OCI-M2 (cell line): ENCODE data around the gene DEDD2.

Experiments used
- DNase-seq: peaks from one replicate; lab custom pipeline; 2025; ENCODE audit not compliant: unreplicated experiment; lab: John Stamatoyannopoulos, UW

The DEDD2 gene

DNA sequence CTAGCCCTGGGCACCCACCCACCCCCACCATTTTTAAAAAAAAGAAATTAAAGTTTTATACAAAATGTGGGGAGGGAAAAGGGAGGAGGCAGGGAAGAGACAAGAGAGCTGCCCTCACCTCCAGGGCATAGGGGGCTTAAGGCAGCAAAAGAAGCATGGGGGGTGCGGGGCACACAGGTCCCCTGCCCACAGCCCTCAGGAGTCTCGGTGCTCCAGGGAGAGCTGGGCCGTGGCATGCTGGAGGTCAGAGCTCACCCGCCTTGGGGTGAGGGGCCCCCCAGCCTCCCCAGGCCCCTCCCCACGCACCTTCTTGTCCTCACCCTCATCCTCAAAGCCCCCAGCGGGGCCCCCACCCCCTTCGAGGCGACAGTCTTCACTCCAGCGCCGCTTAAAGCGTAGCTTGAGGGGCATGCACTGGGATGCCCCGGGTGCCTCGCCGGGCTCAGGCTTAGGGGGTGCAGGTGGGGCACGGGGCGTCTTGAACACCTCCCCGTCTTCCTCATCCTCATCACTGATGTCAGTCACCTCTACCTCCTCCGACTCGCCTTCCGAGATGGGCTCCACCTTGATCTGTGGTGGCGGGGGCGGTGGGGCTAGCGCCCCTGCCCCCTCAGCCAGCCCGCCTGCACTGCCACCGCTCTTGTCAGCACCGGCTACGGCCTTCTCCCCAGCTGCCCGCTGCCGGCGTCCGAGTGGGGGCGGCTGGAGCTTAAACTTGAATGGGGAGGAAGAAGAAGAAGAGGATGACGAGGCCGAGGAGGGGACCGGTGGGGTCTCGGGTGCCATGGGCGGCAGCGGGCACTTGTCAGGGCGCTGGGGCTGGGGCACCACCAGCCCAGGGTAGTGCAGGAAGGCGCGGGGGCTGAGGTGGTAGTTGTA is 31.0 kb upstream of the DEDD2 start:
- no peak for DNase-seq

DNA sequence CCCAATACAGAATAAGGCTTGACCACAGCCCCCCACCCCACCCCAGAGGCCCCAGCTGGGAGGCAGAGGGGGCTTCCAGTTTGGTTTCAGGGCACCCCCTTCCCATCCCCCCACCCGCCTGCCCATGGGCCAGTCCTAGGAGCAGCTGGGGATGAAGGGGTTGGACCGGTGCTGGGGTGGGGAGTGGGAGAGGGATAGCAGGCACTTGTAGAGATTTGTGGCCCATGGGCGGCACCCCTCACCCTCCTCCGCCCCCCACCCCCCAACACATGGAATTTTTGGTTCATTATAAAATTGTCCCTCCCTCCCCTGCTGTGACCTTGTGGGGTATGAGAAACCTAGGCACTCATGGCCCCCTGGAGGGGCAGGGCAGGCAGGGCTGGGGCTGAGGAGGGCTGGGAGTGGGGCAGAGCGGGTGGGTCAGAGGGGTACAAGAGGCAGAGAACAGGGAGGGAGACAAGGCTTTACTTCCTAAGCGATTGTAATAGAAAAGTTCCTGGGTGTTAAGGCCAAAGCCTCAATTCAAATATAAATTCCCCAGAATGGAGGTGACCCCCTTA is 30.2 kb upstream of the DEDD2 start:
- DNase-seq, result no peak

DNA sequence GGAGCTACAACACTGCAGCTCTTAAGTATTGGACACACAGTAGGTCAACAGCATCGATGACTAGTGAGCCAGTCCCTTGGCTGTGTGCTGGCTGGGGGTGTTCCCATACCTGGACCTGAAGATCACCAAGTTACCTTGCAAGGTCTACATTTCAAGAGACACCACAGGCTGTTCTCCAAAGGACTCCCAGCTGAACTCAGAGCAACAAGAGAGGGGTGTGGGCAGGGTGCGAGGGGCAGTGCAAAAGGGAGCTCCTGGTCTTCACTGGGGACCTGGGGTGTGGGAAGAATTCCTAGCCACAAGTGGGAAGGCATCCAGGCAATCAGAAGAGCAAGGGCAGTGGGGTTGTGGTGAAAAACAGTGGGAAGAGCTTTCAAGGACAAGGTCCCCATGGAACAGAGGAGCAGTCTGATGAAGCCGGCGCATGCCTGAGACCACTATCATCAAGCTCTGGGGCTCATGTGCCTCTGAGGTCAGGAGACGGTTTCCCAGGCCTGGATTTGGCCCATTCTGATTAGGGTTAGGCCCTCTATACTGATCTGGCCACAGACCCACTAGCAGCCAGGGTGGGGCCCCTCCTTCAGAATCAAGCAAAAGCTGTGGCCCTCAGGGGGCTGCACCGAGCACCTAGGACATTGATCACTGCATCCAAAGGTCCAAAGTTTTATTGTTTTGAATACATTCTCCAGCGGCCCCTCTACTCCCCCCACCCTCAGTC is 29.6 kb upstream of the DEDD2 start:
- no peak for DNase-seq

DNA sequence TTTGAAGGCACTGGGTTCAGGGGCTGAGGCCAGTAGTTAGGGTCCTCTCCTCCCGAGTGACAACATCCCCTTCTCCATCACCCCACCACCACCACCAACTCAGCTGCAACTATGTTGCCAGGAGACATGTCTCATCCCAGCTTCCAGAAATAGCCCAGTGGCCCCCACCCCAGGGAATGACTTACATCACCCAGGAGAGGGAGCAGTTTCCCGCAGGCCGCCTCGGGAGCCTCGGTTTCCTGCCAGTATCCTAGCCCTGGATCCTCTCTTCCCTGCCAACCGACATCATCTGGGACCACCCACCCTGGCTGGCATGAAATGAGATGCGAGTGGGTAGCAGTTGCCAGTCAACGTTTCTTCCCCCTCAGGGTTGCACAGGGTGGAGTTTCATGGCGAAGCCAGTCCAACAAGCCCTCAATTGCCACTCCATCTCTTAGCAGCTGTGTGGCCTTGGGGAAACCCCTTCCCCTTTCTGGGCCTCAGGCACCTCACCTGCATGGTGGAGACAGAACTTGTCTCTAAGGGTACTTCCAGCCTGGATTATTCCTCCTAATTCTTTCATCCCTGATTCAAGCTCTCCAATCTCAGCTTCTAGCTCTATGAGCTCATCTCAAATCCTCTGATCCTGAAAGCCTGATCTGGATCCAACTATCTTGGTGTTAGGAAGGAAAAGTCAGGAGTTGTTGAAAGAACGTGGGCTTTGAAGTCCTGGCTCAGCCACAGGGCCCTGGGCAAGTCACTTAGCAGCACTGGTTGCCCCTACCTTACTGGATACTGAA is 28.9 kb upstream of the DEDD2 start:
- DNase-seq, result no peak

DNA sequence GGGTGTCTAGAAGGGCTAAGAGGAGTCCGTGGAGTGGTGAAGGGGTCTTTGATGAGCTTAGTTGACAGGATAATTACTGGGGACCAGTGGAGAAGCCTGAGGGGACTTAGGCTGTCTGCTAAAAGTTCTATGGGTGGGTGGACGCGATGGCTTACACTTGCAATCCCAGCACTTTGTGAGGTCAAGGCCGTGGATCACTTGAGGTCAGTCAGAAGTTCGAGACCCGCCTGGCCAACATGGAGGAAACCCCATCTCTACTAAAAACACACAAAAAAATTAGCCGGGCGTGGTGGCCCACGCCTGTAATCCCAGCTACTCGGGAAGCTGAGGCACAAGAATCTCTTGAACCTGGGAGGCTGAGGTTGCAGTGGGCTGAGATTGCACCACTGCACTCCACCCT is 27.8 kb upstream of the DEDD2 start:
- no peak for DNase-seq

DNA sequence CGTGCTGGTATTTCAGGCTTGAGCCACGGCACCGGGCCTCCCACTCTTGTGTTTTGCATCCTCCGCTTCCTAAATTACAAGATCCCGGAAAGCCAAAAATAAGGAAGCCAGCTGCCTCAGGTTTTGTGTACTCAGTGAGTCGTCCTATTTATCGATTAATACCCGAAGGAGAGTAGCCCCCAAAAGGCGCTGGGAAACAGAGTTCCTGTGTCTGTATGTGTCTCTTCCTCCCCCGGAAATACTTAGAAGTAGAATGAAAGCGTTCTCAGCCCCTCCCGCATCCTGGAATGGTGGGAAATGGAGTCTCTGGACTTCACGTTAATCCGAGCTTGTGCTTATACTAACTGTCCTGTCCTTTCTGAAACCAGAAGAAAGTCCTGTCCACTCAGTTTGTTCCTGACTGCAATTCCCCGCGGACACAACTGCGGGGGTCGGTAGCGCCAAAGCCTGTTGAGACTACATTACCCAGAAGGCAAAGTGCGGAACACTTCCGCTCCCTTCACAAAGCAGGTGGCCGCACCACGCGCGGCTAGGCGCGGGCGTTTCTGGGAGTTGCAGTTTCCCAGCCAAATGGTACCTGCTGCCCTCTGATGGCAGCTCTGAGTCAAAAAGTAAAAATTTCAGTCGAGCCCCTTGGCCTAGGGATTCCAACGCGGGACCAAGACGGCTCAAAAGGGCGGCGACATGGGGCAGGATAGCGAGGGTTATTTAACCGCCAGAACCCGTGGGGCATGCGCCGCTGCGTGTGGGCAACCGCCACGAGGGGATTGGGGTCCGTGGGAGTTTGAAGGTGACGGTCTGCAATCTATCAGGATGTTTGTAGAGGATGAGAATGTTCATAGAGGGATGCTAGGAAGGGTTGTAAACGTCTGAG is 27.1 kb upstream of the DEDD2 start:
- DNase-seq, result peak; percentile 92

DNA sequence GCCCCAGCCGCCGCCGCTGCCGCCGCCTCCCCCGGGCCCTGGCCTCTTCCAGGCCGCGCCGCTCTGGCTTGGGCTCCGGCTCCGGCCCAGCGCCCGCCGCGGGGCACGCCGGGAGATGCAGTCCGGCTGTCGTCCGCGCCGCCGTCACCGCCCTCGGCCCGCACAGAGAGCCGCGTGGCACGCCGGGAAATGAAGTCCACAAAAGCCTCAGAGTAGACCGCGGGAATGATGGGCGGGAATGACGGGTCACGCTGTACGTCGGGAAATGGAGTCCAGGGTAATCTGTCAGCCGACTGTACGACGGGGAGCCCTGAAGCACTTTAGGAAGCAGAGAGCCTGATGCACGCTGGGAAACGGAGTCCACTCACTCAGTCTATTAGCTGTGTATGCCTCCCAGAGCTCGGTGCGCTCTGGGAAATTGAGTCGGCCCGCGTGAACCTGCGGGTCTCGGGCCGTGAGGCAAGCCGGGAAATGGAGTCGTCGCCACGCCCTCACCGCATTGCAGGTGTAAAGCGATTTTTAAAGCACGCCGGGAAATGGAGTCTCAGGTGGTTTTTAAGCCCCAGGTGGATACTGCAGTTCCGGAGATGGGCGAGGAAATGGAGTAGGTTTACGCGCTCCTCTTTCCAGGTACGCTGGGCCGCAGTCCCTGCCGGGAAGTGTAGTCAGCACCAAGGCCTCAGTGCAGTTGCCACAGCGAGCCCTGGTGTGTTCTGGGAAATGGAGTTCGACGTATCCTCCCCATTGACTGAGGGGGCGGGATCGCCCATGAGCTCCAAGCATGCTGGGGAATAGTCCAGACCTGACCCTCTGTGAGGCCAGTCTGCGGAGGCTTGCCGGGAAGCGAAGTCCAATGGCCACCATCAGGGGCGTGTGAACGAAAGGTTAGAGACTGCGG is 25.3 kb upstream of the DEDD2 start, which contains the start of gene GSK3A:
GSK3A (minus strand) TSS at position 91 of the 898 bp plus-strand sequence. CDS start 137 bp downstream, outside the sequence.
- DNase-seq, result peak; percentile 94

DNA sequence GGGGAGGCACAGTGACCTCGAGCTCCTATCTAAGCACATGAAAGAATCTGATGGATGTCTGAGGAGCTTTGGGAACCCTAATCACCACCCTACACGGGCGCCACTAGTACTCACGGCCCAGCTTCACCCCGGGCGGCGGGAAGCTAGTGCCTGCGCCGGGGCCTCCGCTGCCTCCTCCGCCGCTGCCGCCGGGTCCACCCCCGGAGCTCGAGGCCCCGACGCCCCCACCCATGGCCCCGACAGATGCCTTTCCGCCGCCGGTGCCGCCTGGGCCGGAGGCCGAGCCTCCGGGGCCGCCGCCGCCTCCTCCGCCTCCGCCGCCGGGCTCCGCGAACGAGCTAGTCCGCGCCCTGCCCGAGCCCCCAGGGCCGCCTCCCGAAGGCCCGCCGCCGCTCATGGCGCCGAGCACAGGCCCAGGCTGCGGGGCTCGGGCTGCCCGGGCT is 24.6 kb upstream of the DEDD2 start:
- no peak for DNase-seq

DNA sequence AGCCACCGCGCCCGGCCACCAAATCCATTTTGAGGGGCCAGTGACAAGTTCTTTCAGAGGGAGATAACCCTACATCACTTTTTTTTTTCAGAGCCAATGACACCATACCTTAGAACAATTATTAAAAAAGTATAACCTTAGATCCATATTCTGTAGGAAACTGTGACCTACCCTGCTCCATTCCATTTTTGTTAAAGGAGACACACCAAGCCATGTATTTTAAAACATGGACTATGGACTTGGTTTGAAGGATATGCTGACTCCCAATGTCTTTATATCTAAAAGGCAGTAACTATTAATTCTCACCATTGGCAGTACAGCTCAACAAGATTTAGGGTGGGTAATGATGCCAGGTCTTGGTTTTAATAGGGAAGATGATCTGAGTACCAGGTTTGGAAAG is 23.8 kb upstream of the DEDD2 start:
- DNase-seq, result no peak

DNA sequence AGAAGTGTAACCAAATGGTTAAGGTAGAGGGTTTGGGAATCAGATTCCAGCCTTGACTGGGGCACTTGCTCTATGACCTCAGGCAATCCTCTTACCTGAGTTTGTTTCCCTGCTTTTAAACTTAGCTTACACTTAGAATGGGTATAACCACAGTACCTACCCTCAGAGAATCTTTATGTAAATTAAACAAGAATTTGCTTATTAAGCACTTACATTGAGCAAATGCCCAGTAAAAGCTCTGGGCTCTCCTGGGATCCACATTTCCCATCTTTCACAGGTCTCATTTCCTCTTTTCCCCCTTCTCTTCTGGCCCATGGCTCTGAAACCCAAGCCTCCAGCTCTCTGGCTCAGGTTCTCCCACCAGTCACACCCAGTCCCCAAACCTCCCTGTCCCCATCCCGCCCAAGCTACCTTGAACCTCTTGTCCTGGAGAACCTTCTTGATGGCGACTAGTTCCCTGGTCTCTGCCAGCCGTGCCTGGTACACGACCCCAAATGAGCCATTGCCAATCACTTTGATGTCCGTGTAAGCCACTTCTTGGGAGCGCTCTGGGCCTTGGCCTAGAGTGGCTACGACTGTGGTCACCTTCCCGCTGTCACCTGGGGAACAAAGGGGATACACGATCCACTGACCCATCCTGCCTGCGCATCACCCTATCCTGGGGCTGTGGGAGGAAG is 22.2 kb upstream of the DEDD2 start:
- DNase-seq, result no peak

DNA sequence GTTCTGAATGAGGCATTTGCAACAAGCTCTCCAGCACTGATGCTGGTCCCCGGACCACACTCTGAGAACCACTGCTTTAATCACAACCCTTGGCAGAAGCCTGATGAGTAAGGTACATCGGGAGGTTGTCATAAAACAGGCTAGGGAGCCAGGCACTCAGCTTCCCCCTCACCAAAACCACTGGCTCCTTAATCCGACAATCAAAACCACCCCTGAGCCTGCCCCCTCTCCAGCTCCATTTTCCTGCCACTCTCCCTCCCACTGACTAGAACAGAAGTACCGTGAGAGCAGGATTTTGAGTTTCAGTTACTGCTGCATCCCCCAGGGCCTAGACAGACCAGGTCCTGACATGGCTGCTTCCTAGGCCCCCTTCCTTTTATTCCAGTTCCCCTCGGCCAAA is 17.7 kb upstream of the DEDD2 start:
- no peak for DNase-seq

DNA sequence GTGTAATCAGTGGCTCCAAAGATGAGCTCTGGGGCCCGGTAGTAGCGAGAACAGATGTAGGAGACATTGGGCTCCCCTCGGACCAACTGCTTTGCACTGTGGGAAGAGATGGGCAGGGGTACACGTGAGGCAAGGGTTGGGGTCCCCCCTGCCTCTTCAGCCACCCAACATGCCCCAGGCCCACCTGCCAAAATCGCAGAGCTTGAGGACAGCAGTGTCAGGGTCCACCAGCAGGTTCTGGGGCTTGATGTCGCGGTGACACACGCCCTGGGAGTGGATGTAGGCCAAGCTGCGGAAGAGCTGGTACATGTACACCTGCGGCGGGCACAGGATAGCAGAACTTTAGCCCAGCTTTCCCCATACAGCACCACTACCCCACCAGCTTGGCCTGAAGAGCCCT is 16.9 kb upstream of the DEDD2 start:
- no peak for DNase-seq

DNA sequence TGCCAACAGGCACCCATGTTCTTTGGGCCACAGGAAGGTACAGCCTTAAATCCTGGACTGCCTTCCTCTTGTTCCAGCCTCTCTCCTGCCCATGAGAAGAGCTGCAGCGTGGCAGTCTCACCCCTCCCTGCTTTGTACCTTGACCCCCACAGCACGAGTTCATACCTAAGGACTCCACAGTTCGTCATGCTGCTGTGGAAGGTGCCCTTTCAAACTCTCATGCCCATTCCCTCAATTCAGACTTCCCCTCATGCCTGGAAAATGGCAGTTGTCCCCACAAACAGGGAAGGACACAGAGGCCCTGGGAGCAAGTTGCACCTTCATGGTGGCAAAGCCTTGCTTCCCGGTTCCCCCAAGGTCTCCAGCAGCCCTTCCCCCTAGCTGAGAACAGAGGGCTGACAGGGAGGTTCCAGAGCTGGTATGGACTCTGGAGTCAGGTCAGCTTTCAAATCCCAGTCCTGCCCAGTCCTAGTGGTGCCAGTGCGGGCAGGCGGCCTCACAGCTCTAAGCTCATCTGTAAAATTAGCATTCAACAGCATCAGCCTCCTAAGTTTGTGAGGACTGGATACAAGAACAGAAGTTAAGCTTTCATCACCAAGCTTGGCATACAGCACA is 16.3 kb upstream of the DEDD2 start:
- DNase-seq, result no peak

DNA sequence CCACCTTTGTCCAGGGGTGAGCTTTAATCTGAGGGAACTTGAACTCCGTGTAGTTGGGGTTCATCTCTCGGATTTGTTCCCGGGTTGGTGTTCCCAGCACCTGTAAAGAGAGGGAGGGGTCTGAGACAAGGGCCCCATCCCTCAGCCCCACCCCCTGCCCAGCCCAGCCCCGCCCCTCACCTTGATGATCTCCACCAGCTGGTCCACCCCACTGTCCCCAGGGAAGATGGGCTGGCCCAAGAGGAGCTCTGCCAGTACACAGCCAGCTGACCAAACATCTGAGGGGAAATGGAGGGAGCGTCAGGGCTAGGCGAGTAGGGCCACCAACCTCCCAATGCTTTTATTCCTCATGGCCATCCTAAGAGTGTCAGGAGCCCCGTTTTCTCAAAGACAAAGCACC is 15.6 kb upstream of the DEDD2 start:
- DNase-seq, result no peak

DNA sequence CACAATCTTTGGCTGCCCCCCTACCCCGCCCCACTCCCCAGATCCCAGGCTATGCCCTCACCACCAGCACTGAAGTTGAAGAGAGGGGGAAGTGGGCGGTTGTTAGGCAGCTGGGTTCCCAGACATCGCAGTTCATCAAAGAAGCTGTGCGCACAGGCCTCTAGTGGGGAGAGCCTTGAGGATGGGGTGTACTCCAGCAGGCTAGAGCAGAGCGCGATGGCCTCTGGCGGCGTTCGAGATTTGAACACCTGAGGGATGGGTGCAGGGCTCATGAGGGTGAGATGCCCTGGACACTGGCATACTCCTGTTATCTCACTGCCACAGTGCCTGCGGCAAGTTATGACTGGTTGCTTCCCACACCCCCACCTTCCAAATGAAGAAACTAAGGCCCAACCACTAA is 15.0 kb upstream of the DEDD2 start:
- no peak for DNase-seq

DNA sequence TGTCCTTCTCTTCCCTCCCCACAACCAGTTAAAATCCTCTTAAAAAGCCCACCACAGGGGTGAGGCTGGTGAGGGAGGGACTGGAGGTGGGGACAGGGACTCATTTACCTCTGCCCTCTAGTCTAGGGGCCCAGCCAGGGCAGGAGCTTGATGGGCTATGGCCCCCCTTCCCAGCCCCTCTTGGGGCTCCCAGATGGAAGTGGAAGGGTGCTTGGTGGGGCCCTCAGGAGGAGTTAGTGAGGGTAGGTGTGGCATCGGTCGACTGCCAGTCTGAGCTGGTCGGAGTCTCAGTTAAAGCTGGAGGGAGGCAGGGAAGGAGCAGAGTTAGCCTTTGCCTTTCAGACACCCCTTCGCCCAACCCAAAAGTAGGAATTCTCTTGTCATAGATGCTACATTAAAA is 13.1 kb upstream of the DEDD2 start:
- DNase-seq, result no peak

DNA sequence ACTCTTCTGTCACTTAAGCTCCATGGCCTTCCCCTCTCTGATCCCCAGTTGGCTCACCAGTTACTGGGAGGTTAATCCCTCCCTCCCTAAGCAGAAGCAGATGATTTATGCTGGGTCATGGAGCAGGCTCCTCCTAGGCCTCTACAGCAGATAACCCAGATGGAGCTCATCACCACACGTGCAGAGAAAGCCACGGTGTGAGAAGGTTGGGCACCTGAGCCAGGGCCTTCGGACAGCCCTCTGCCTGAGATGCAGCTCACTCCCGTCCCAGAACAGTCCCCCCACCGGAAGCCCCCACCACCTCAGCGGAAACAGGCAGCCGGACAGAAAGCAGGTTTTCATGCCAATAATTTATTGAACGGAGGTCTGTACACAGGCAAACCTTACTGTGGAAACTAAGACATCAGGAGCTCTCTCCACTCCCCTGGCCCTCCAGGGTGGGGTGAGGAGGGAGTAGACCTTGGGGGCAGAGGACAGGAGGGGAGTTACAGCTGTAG is 12.4 kb upstream of the DEDD2 start:
- no peak for DNase-seq

DNA sequence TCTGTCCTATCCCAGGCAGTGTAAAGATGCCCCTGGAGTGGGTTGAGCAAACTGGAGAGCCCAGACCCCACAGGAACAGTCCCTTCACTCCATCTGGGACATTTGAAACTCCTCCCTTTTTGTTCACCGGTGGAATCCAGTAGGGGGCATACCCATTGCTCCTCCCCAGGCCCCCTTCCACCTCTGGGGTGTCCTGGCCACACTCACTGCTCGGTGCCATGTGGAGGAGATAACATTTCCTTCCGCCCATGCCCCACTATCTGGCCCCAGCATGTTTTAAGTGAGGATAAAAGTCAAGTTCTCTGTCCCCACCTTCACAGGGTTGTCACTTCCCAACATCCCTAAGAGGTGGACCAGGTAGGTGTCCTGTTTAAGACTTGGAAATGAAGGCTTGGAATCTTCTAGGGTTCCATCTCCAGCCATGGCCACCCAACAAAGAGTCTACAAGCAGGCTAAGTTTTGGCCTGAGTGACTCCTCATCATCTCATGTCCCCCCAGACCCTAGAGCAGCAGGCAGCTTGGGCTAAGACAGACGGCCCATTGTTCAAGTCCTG is 11.9 kb upstream of the DEDD2 start:
- no peak for DNase-seq
